Transverse colon (tissue), 4 donors: ENCODE results near the gene PCSK6. TPM values are rescaled to one million over a fixed set of nuclear protein-coding genes. Genes with fewer than 3 reads are reported as not detected.

Experiments
- DNase-seq: peaks from one replicate; pipeline ENCODE4 v3.0.0-alpha.2; 2019
- H3K27ac ChIP-seq, 4 donors: fragments of 200-600 bp; sonication (generic); 2 replicates each; pipeline ENCODE4 v1.5.1; 2016 to 2018; ENCODE audit warnings: inconsistent platforms in 4 of 4
- H3K27me3 ChIP-seq: fragments of 200-600 bp; sonication (generic); 2 replicates; pipeline ENCODE4 v1.5.1; 2017; ENCODE audit warnings: inconsistent platforms
- H3K36me3 ChIP-seq, 4 donors: fragments of 200-600 bp; sonication (generic); 2 replicates each; pipeline ENCODE4 v1.5.1; 2017 to 2019; ENCODE audit warnings: inconsistent platforms in 4 of 4
- H3K4me1 ChIP-seq, 4 donors: fragments of 200-600 bp; sonication (generic); 2 replicates each; pipeline ENCODE4 v1.5.1; 2017 to 2020; ENCODE audit warnings: inconsistent platforms in 4 of 4
- H3K4me3 ChIP-seq, 4 donors: fragments of 200-600 bp; sonication (generic); 1 replicate in 1 of 4; 2 replicates in 3 of 4; pipeline versions ENCODE4 v1.5.1 to v1.6.1; 2017 to 2019; ENCODE audit warnings: inconsistent platforms in 4 of 4
- H3K9me3 ChIP-seq, 2 donors: fragments of 200-600 bp; sonication (generic); 2 replicates each; pipeline ENCODE4 v1.5.1; 2017 to 2019; ENCODE audit warnings: inconsistent platforms in 2 of 2
- CTCF ChIP-seq, 5 experiments: fragments of 200-600 bp in 3 of 5; fragments of 450-650 bp in 2 of 5; sonication (generic) in 3 of 5; IDR thresholded peaks; 1 replicate in 2 of 5; 2 replicates in 3 of 5; pipeline ENCODE4 v1.5.1; 2016 to 2017; ENCODE audit warnings: antibody characterized with exemption in 5 of 5, inconsistent platforms in 3 of 5, mild to moderate bottlenecking in 2 of 5, moderate library complexity in 1 of 5
- EP300 ChIP-seq: sonication (generic); formaldehyde crosslinking; IDR thresholded peaks from one replicate; pipeline ENCODE4 v1.6.1; 2017; ENCODE audit warnings: antibody characterized with exemption, low read depth
- POLR2A ChIP-seq: fragments of 450-650 bp; IDR thresholded peaks from one replicate; pipeline ENCODE4 v1.6.1; 2016; ENCODE audit warnings: antibody characterized with exemption, mild to moderate bottlenecking, moderate library complexity
- POLR2AphosphoS5 ChIP-seq, 3 donors: sonication (generic); formaldehyde crosslinking; IDR thresholded peaks; one replicate each; pipeline ENCODE4 v1.6.1; 2016; ENCODE audit warnings: antibody characterized with exemption in 3 of 3
- WGBS, 2 donors: methylation state at CpG; one replicate each; pipeline ENCODE4 v1.1.5; 2018; ENCODE audit warnings: low coverage in 1 of 2; 5-methylcytosine and 5-hydroxymethylcytosine counted together
- in situ Hi-C, 4 donors: fragments of 200-750 bp; cut with MboI; loops; one replicate each; pipeline versions ENCODE4 v1.15.0 to v1.15.1; 2017; ENCODE audit warnings: low sequenced_read_pairs in 3 of 4, low pct_ligation_motif_present in 1 of 4, low pct_unique_long_range_greater_than_20kb in 1 of 4
- intact Hi-C: fragments of 100-400 bp; cut with DNase I; formaldehyde crosslinking; loops from one replicate; pipeline ENCODE4 v1.15.1; 2023; ENCODE audit warnings: low total_unique reads
- total RNA-seq, 4 donors: library from RNA; depleted of rRNA; stranded (reverse); fragments of >200 nt; gene quantifications; one replicate each; pipeline ENCODE4 v1.1.0, GENCODE V29; 2016

PCSK6 gene
- total RNA-seq, 4 donors from 2014 or later: 20.3 to 119 (median 49.7) TPM

- peaks cover 12 to 35% (median 24%) of the 10 kb centered on the region in 4 donors for H3K4me1 ChIP-seq
- H3K9me3 ChIP-seq: peaks cover 15% of the 10 kb centered on the region in 2 donors
- TF ChIP-seq CTCF (IDR thresholded peaks at IDR 0.05) (no peak), POLR2A (no peak), POLR2AphosphoS5 (IDR thresholded peaks at IDR 0.05) (no peak), EP300 (no peak)
- H3K36me3 ChIP-seq: no peaks in the 10 kb centered on the region
- in situ Hi-C loops: no loop called here
- 28 to 56% methylated on average over 2 to 11 of the region's 11 CpGs for WGBS, 2 donors
- peak overlapping the region; percentile 84 to 88 (median 84) for H3K27ac ChIP-seq
- no peaks in the 10 kb centered on the region for H3K27me3 ChIP-seq
- intact Hi-C loops: no loop called here
- no peak overlapping the region for H3K4me3 ChIP-seq
- DNase-seq: peak; percentile 46
These were observed 32.6 kb upstream of the PCSK6 start for GRCh38 chr15:101522091-101522490.

- 6 to 41% methylated on average over 2 to 5 of the region's 5 CpGs for WGBS, 2 donors
- H3K4me1 ChIP-seq: peaks cover 9 to 30% (median 20%) of the 10 kb centered on the region in 4 donors
- TF ChIP-seq POLR2A: no peak
- peak in 1 of 3 donors; percentile 20 for TF ChIP-seq POLR2AphosphoS5 (IDR thresholded peaks at IDR 0.05)
- TF ChIP-seq CTCF (IDR thresholded peaks at IDR 0.05): no peak
- TF ChIP-seq EP300: no peak
- in situ Hi-C loops: no loop called here
- peaks cover 19 to 20% of the 10 kb centered on the region in 2 donors for H3K9me3 ChIP-seq
- intact Hi-C loops: no loop called here
- DNase-seq: no peak
- H3K27me3 ChIP-seq: no peaks in the 10 kb centered on the region
- H3K4me3 ChIP-seq: no peak overlapping the region
- no peaks in the 10 kb centered on the region for H3K36me3 ChIP-seq
- H3K27ac ChIP-seq: peak overlapping the region; percentile 84 to 88 (median 84)
These were observed 32.1 kb upstream of the PCSK6 start for GRCh38 chr15:101521591-101521990.

GRCh38 chr15:101521069-101521468 lies 31.6 kb upstream of the PCSK6 start:
- in situ Hi-C loops: no loop called here
- Histone ChIP-seq H3K9me3 (peaks cover 20 to 24% of the 10 kb centered on the region in 2 donors), H3K36me3 (no peaks in the 10 kb centered on the region), H3K27ac (peak overlapping the region; percentile 84 to 88 (median 84)), H3K4me3 (no peak overlapping the region), H3K4me1 (peaks cover 9 to 30% (median 20%) of the 10 kb centered on the region in 4 donors), H3K27me3 (no peaks in the 10 kb centered on the region)
- WGBS, 2 donors: 19 to 37% methylated on average over 2 to 3 of the region's 3 CpGs
- TF ChIP-seq CTCF (IDR thresholded peaks at IDR 0.05) (no peak), POLR2AphosphoS5 (IDR thresholded peaks at IDR 0.05) (no peak), EP300 (no peak), POLR2A (no peak)
- no peak for DNase-seq
- intact Hi-C loops: no loop called here

GRCh38 chr15:101520395-101520794 lies 30.9 kb upstream of the PCSK6 start:
- Histone ChIP-seq H3K9me3 (peaks cover 26% of the 10 kb centered on the region in 2 donors), H3K27me3 (no peaks in the 10 kb centered on the region), H3K4me3 (no peak overlapping the region), H3K36me3 (no peaks in the 10 kb centered on the region), H3K27ac (peak overlapping the region; percentile 84 to 88 (median 84)), H3K4me1 (peaks cover 9 to 30% (median 20%) of the 10 kb centered on the region in 4 donors)
- TF ChIP-seq CTCF (IDR thresholded peaks at IDR 0.05) (no peak), POLR2A (no peak), EP300 (no peak), POLR2AphosphoS5 (IDR thresholded peaks at IDR 0.05) (no peak)
- DNase-seq: no peak
- 75 to 79% methylated on average over 4 to 7 of the region's 7 CpGs for WGBS, 2 donors
- in situ Hi-C loops (no loop called here), intact Hi-C loops (no loop called here)
